ENCODE measurements around the gene TMEM63B.

DNA sequence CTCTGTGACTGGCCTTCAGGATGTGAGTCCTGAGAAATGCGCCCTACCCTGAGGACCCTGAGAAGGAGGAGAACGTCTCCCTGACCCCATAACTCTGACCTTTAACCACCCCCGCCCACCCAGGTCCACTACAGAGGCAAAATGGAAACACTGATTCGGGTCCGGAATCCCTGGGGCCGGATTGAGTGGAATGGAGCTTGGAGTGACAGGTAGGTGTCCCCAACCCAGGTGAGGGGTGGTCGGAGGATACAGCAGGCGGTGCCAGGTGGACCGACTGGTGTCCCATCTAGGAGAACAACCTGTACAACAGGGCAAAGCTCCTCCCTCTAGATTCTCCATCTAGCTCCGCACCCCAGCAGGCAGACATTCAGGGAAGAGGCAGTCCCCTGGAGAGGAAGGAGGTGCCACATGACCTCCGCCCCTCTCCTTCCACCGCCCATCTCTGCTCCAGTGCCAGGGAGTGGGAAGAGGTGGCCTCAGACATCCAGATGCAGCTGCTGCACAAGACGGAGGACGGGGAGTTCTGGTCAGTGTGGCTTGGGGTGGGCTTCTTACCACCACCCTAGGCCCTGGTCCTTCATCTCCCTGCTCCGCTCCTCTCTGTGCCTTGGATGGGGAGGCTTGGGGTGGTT is 48.9 kb downstream of the TMEM63B start:
- TF ChIP-seq, protein P1, sequence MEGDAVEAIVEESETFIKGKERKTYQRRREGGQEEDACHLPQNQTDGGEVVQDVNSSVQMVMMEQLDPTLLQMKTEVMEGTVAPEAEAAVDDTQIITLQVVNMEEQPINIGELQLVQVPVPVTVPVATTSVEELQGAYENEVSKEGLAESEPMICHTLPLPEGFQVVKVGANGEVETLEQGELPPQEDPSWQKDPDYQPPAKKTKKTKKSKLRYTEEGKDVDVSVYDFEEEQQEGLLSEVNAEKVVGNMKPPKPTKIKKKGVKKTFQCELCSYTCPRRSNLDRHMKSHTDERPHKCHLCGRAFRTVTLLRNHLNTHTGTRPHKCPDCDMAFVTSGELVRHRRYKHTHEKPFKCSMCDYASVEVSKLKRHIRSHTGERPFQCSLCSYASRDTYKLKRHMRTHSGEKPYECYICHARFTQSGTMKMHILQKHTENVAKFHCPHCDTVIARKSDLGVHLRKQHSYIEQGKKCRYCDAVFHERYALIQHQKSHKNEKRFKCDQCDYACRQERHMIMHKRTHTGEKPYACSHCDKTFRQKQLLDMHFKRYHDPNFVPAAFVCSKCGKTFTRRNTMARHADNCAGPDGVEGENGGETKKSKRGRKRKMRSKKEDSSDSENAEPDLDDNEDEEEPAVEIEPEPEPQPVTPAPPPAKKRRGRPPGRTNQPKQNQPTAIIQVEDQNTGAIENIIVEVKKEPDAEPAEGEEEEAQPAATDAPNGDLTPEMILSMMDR (conservative IDR thresholded peaks at IDR 0.05 in 1 of 2, IDR thresholded peaks at IDR 0.05 in 1 of 2; ENCODE audit: extremely low read depth in 1 of 2, insufficient read depth in 1 of 2, low read depth in 1 of 2, low read length in 2 of 2): no peak
- no peak for TF ChIP-seq EZH2 (IDR thresholded peaks at IDR 0.05; ENCODE audit: borderline replicate concordance, low read length)

Measured in mammary epithelial cell (primary cell).